B cell (primary cell): ENCODE results near the gene SOX8.

Source experiments
- EZH2 ChIP-seq: IDR thresholded peaks from 2 replicates; pipeline ENCODE4 v1.6.1; 2012; ENCODE audit warnings: borderline replicate concordance, low read depth, mild to moderate bottlenecking, moderate library complexity, low read length; ENCODE audit not compliant: insufficient read depth, poor library complexity, severe bottlenecking
- TF ChIP-seq, protein P1 (sequence below): fragments of 200-600 bp; IDR thresholded peaks from one replicate; pipeline ENCODE4 v1.8.0; 2022; ENCODE audit warnings: antibody characterized with exemption, mild to moderate bottlenecking

- TF ChIP-seq, protein P1, sequence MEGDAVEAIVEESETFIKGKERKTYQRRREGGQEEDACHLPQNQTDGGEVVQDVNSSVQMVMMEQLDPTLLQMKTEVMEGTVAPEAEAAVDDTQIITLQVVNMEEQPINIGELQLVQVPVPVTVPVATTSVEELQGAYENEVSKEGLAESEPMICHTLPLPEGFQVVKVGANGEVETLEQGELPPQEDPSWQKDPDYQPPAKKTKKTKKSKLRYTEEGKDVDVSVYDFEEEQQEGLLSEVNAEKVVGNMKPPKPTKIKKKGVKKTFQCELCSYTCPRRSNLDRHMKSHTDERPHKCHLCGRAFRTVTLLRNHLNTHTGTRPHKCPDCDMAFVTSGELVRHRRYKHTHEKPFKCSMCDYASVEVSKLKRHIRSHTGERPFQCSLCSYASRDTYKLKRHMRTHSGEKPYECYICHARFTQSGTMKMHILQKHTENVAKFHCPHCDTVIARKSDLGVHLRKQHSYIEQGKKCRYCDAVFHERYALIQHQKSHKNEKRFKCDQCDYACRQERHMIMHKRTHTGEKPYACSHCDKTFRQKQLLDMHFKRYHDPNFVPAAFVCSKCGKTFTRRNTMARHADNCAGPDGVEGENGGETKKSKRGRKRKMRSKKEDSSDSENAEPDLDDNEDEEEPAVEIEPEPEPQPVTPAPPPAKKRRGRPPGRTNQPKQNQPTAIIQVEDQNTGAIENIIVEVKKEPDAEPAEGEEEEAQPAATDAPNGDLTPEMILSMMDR, result no peak
- TF ChIP-seq EZH2, result peak; percentile 79
Observed at GRCh38 chr16:979859-980594, 1.5 kb upstream of the SOX8 start.
